RKO (cell line): Measurements from ENCODE around the gene ZNF658.
"Not testable (repeated sequence)": the region's sequence is repeated elsewhere in the genome, so short reads cannot be mapped to it uniquely, and the experiment has no call there.

Experiments
- DNase-seq: peaks from one replicate; pipeline ENCODE4 v3.0.0-alpha.2; 2016; ENCODE audit warnings: low spot score

ZNF658 gene

DNA sequence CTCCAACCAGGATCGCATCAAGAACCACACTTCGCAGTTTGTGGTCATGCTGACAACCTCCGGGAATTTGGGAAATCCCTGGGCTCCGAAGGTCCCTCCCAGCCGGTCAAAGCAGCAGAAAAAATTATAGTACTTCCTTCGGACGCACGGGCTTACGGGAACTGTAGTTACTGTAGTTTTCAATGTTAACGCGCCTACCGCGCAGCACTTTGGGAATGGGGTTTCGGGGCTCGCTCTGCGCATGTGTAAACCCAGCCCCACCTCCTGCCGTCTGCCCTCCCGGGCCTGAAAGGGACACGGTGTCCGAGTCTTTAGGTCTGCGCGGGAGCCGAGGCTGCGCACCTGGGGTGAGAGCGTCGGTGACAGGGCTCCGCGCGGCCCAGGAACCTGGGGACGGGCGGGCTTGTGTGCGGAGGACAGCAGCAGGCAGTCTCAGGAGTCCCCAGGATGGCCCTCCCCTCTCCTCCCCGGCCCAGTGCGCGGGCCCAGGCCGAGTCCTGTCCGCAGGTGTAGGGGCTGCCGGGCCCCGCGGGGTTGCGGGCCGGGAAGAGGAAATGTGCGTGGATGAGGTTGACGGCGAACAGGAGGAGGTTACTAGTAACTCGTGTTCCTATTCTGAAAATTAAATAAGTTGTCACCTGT, at the start of gene ZNF658:
Gene ZNF658, plus strand, starts transcription at position 236 of the 642 bp plus-strand sequence. CDS start 2,837 bp downstream, outside the sequence.
- DNase-seq: peak; percentile 89

DNA sequence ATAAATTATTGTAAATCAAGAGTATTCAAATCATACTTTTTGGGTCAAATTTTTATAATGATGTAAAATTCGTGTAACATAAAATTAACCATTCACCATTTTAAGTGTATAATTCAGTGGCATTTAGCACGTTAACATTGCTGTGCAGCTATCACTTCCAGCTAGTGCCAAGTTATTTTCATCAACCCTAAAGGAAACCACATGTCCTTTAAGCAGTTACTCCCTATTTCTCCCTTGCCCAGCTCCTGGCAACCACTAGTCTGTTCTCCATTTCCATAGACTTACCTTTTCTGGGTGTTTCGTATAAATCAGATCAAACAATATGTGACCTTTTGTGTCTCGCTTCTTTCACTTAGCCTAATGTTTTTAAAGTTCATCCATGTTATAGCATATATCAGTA, 38.8 kb upstream of the ZNF658 start:
- not testable (repeated sequence) for DNase-seq

DNA sequence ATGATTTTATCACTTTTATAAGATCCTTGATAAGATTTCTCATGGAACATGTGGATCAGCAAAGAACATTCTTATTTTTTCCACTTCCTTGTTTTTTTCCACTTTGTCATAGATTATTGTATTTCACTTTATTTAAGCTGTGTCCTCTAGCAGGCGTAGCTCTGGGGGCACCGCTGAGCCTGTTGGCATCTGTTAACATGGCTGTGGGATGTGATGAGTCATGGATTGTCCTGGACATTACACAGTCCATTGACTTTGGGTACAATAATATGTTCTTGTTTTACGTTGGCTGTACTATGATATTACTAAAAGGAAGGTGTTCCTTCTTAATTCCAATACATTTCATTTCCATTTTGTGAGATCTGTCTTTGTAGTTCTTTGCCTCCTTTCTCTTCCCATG, 31.9 kb upstream of the ZNF658 start:
- not testable (repeated sequence) for DNase-seq

DNA sequence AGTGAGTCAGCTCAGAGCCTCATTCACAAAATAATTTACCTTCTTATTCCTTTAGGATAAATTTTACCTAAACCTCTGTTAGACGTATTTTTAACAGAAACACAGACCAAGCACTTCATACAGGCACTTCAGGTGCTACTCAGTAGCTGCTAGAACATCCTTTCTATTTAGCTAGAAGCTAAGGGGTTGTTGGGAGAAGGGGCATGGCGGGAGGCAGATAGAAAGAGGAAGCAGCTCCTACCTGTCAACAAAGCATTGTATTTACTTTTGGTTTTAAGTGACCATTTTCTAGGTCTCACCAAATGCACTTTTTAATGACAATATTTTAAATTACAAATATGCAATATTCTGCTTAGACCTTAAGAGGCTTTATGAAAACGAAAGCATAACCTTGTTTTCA, 19.9 kb upstream of the ZNF658 start:
- not testable (repeated sequence) for DNase-seq

DNA sequence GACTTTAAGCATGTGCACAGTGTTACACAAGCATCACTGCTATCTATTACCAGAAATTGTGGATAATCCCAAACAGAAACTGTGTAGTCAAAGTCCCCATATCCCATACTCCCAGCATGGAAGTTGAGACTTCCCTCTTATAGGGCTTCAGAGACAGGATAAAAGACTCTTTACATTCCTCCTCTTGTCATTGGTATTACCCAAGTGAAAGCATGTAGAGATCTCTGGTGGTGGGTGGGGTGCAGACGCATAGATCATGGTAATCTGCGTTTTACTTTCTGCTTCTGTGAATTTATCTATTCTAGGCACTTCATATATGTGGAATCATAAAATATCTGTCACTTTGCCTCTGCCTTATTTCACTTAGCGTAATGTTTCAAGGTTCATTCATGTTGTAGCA, 18.7 kb upstream of the ZNF658 start:
- not testable (repeated sequence) for DNase-seq

DNA sequence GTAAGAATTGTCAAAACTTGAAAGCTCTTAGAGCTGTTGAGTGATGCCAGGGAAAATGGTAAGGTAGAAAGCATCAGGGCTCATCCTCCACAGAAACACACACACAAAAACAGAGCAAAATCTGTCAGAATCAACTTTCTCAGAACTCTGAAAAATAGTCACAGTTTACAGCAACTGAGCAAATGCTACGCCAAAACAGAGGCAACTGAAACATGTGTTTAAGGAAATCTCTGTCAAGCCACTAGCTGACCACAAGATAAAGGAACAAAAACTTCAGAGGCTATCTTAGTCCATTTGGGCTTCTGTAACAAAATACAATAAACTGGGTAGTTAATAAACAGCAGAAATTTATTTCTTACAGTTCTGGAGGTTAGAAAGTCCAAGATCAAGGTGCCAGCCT, 10.2 kb upstream of the ZNF658 start:
- not testable (repeated sequence) for DNase-seq

DNA sequence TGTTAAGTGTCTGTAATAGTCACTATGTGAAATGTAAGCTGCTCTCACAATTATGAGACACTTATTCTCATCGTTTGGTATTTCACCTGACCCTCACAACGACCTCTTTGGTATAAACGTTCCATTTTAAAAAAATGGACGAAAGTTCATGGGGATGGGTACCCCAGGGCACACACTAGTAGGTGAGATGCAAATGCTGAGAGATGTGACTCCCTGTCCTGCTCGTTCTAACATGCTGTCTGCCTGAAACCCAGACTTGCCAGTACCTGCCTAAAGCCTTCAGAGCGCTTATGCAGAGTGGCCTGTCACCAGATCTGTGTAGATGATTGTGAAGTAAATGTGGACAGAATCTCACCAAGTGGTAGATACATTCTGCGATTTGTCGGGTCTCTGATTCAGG, 616 bp downstream of the ZNF658 start:
- not testable (repeated sequence) for DNase-seq

DNA sequence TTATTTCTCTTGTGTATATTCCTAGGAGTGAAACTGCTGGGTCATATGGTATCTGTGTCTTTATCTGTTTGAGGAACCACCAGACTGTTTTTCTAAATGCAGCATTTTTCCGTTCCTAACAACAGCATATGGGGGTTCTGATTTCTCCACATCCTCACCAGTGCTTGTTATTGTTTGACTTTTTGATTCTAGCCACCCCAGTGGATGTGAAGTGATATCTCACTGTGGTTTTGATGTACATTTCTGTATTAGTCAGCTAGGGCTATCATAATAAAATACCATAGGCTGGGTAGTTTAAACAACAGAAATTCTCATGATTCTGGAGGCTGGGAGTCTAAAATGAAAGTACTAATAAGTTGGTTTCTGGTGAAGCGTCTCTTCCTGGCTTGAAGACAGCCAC, 9.0 kb downstream of the ZNF658 start:
- DNase-seq: not testable (repeated sequence)

DNA sequence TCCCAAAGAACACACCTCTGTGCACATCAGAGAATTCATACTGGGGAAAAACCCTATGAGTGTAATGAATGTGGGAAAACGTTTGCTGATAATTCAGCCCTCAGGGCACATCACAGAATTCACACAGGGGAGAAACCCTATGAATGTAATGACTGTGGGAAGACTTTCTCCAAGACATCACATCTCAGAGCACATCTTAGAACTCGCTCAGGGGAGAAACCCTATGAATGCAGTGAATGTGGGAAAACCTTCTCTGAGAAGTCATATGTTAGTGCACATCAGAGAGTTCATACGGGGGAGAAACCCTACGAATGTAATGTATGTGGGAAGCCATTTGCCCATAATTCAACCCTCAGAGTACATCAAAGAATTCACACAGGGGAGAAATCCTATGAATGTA, 19.5 kb downstream of the ZNF658 start:
- DNase-seq: not testable (repeated sequence)

DNA sequence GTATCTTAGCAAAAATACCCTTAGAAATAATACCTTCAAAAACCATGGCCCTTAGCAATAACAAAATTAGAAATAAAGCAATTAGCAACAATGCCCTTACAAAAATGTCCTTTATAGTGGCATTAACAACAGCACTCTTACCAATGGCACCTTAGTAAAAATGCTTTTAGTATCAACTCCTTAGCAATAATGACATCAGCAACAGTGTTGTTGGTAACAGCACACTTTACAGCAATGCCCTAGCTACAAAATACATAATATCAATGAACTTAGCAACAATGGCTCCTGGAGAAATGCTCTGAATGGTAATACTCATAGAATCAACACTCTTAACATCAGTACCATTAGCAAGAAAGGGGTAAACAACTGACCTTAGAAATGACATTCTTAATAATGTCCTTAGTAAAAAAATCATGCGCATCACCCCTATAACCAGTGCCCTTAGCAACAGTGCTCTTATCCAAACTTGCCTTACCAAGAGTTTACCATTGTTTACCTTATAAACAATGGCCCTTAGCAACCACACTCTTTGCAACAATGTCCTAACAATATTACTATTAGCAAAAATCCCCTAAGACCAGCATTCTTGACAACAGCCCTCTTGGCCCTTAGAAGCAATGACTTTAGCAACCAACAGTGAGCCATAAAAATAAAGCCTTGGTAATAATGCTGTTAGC, 35.8 kb downstream of the ZNF658 start:
- DNase-seq: not testable (repeated sequence)

DNA sequence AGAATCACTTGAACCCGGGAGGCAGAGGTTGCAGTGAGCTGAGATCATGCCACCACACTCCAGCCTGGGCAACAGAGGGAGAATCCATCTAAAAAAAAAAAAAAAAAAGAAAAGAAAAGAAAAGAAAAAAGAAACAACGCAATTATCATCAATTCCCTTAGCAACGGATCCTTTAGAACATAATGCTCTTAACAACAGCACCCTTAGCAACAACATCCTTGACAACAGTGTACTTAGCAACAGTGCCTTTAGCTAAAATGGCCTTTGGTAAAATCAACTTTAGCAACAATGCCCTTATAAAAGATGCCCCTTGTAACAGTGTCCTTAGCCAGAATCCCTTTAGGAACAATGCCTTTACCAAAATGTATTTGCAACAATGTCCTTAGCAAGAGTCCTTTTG, 37.1 kb downstream of the ZNF658 start:
- DNase-seq: not testable (repeated sequence)

DNA sequence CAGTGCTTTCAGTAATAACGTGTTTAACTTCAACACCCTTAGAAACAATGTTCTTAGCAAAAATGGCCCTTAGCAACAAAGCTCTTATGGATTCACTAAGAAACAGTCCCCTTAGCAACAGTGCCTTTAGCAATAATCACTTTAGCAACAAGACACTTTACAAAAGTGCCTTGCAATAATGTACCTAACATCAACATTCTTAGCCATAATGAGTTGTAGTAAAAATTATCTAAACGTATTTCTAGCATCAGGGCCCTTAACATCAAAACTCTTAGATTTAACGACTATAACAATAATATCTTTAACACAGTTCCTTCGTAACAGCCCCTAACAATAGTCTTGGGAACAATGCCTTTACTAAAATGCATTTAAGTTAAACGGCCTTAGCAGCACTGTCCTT, 37.8 kb downstream of the ZNF658 start:
- DNase-seq: not testable (repeated sequence)

DNA sequence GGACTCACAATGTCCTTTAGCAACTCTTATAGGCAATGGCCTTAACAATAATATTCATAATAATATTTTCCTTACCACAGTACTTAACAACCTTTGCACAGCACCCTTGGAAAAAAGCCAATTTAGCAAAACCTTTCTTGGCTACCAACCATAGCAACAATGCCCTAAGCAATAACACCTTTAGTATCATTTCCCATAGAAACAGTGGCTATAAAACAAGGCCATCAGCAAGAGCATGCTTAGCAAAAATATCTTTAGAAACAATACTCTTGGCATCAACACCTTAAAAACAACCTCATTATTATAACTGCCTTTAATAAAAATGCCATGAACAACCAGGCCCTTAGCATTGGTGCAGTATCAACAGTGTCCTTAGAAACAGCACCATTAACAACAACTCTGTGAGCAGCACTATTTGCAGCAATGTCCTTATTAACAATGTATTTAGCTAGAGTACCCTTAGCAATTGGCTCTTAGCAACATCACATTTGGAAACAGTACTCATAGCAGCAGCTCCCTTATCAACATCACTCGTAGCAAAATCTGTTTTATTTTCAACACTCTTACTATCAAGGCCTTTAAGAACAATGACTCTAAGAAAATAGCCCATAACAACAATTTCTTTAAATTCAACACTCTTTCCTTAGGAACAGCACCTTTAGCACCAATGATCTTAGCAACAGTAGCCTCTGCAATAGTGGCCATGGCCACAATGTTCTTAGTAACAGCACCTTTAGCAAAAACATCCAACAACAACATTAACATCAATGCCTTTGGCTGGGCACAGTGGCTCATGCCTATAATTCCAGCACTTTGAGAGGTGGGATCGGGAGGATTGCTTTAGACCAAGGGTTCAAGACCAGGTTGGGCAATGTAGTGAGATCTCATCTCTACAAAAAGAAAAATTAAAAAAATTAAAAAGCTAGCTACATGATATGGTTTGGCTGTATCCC, 39.6 kb downstream of the ZNF658 start:
- not testable (repeated sequence) for DNase-seq

DNA sequence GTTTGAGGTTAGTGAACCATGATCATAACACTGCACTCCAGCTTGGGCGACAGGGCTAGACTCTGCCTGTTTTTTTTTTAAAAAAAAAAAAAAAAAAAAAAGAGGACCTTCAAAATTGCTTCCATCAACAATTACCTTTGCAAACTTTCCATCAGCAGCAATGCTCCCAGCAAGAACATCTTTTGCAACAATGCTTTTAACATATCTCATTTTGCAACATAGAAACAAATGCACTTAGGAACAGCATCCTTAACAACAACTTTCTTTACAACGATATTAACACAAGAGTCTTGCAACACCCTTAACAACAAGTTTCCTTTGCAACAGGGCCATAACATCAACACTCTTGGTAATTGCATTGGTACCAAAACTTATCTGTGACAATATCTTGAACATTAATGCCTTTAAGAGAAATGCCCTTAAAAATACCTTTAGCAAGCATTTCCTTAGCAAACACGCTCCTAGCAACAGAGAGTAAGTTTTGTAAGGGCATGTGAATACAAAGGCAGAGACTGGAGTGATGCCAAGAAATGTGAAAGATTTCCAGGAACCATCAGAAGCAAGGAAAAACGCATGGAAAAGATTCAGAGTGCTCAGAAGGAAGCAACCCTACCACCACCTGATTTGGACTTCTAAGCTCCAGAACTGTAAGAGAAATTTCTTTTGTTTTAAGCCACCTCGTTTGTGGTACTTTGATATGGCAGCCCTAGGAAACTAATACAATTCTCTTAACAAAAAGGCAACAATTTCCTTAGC, 42.1 kb downstream of the ZNF658 start:
- not testable (repeated sequence) for DNase-seq

DNA sequence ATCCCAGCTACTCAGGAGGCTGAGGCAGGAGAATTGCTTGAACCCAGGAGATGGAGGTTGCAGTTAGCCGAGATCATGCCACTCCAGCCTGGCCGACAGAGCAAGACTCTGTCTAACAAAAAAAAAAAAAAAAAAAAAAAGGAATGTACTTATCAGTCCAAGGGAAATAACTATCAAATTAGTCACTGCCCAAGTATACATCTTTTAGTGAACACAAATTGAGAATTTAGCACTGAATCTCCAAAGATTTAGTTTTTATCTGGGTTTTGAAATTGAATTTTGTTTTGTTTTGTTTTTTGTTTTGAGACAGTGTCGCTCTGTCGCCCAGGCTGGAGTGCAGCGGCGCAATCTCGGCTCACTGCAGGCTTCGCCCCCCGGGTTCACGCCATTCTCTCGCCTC, 52.1 kb downstream of the ZNF658 start:
- DNase-seq: not testable (repeated sequence)
